ENCODE results near the gene ACSM3.

ACSM3 gene

DNA sequence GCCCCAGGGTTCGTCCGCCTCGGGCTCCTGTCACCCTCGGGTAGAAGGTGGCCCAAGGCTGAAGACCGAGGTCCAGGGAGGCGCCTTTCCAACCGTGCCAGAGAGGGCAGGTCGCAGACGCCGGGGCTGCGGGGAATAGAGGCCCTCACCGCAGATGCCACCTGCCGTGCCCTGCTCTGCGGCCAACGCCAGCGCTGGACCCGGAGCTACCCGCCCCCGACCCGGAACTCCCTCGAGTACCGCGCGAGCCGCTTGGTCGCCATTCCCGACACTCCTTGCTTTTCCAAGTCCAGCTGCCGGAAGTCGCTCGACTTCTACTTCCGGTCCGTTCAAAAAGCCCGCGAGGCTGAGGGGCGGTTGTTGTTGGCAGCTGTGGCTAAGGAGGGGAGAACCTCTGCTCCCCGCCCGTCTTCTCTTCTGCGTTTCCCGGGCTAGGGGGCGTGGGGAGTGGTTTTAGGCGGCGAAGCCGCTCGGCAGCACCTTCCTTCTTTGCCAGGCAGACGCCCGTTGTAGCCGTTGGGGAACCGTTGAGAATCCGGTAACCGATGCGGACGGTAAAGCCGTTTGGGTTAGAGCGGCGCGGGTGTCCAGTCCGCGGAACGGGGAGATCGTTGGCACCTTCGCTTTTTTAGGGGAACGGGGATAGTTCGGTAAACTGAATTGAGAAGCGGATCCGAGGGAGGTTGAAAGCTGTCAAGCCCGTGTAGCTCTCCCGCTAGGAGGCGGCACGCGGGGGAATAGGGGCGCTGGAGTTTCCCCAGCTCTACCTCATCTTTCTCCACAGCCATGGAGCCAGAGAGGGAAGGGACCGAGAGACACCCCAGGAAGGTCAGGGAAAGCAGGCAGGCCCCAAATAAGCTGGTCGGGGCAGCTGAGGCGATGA, 42.6 kb downstream of the ACSM3 start, which contains the start of the genes ERI2 and REXO5:
TSS of gene ERI2 (minus strand) at position 305 of the 883 bp plus-strand sequence. CDS start at position 263, 42 bp downstream.
TSS of gene REXO5 (plus strand) at position 360 of the 883 bp plus-strand sequence. CDS start at position 787, 427 bp downstream.
- DNase-seq, result peak; percentile 34 to 52 (median 43)

DNA sequence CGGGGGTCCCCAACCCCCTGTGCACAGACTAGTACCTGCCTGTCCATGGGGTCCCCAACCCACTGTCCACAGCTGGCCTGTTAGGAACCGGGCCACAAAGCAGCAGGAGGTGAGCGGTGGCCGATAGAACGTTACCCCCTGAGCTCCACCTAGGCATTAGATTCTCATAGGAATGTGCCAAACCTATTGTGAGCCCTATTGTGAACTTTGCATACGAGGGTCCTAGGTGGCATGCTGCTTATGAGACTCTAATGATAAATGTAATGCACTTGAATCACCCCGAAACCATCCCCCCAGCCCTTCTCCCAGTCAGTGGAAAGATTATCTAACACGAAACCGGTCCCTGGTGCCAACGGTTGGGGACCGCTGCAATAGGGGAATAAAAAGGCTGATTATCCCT, 44.0 kb downstream of the ACSM3 start:
- DNase-seq, result no peak

GRCh38 chr16:20811889-20812439, 48.1 kb downstream of the ACSM3 start:
- no peak for DNase-seq

DNA sequence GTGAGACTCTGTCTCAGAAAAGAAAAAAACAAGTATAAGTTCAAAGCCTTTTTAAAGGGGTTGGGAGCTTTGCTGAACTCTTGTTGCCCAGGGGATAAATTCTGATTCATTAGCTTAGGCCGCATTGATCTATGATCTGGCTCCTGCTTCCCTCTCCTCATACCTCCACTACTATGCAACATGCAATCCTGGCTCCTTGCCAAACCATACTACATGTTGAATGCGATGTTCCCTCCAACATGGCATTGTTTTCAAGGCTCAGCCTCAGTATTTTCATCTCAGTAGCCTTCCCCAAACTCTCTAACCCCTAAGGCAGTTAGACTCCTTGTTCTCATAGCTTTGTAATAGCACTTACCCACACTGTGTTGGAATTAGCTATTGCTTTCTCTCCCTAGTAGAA, 48.7 kb downstream of the ACSM3 start:
- DNase-seq, result no peak

- DNase-seq, result no peak
Measured at GRCh38 chr16:20814784-20815183, 51.0 kb downstream of the ACSM3 start.

DNA sequence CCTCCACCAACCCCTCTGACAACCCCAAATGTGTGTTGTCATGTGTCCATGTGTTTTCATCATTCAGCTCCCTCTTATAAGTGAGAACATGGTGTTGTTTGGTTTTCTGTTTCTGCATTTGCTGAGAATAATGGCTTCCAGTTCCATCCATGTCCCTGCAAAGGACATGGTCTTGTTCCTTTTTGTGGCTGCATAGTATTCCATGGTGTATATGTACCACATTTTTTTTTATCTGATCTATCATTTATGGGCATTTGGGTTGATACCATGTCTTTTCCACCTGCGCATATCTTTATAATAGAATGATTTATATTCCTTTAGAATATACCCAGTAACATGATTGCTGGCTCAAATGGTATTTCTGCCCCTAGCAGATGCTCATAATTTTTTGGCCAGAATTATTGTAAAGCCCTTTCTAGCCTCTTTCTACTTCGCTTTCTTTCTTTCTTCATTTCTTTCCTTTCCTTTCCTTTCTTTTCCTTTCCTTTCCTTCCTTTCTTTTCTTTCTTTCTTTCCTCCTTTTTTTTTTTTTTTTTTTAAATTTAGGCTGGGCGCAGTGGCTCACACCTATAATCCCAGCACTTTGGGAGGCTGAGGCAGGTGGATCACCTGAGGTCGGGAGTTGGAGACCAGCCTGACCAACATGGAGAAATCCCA, 55.2 kb downstream of the ACSM3 start:
- DNase-seq, result no peak

GRCh38 chr16:20821682-20822081, 57.9 kb downstream of the ACSM3 start:
- DNase-seq, result no peak

DNA sequence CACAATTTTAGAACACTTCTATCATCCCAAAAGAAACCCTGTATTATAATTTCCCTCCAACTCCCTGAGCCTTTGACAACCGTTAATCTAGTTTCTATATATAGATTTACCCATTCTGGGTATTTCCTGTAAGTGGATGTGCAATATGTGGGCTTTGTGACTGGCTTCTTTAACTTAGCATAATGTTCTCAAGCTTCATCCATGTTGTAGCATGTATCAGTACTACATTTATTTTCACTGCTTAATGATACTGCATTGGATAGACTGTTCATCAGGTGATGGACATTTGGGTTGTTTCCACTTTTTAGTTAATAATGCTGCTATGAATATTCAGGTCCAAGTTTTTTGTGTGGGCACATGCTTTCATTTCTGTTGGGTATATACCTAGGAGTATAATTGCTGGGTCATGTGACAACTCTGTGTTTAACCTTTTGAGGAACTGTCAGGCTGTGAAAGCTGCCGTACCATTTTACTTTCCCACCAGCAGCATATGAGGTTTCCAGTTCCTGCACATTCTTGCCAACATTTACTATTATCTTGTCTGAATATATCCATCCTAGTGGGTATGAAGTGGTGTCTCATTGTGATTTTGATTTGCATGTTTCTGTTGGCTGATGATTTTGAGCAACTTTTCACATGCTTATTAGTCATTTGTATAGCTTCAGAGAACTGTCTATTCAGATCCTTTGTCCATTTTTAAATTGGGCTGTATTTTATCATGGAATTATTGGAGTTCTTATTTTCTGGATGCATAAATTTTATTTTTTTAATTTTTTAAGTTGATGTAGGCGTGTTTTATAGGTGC, 58.9 kb downstream of the ACSM3 start:
- no peak for DNase-seq

DNA sequence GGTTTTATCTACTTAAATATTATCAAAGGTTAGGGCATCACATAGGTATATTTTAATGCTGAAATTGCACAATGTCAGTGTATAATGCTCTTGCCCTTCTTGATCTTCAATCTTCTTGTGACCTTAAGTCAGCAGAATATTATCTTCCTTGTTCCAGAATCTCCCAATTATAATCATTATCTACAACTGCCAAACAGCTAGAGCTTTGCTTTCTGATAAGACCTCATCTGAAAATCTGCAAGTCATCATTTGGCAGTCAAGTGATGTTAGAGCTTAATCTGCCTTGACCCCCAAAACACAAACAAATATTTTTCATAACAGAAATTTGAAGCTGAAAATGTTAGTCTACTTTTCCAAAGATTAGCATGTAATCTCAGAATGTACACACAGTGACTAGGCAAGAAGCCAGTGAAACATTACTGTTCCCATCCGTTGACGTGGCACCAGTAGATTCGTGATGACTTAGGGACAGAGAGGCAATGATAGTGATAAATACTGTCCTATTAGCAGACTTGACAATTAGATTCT, 62.3 kb downstream of the ACSM3 start:
- no peak for DNase-seq

GRCh38 chr16:20829536-20829935, 65.7 kb downstream of the ACSM3 start:
- no peak for DNase-seq

- DNase-seq, result no peak
Measured at GRCh38 chr16:20830372-20830771, 66.6 kb downstream of the ACSM3 start.

- no peak for DNase-seq
Measured at GRCh38 chr16:20833086-20833485, 69.3 kb downstream of the ACSM3 start.

DNA sequence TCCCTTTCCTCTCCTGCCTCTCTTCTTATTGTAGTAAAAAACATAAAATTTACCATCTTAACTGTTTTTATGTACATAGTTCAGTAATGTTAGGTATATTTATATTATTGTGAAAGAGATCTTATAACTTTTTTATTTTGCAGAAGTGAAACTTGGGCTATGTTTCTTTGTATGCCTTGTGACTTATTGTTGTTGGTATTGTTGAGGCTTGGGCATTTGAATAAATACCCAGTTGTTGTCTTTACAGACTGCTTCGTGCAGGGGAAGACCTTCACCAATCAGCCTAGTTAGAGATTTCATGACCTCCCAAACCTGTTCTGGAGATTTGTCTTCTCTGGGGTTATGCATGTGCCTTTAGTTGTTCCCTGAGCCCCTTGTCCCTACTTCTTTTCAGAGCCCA, 74.4 kb downstream of the ACSM3 start:
- DNase-seq, result no peak

DNA sequence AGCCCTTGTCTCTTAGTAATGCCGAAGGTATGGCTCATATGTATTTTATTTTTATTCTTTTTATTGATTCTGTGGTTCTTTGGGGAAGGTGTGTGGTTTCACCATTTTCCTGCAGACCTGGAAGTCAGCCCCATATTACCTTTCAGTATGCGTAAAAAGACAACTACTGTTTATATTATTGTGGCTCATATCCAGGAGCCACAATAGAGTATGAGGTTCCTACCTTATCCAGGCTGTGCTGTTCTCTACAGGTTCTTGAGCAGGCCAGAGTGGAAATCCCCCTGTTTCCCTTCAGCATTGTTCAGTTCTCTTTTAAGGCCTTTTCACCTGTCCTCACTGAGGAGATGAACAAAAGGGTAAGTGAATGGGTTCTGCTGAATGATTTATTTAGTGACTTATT, 75.7 kb downstream of the ACSM3 start:
- no peak for DNase-seq

- no peak for DNase-seq
Measured at GRCh38 chr16:20844054-20844453, 80.2 kb downstream of the ACSM3 start.

DNA sequence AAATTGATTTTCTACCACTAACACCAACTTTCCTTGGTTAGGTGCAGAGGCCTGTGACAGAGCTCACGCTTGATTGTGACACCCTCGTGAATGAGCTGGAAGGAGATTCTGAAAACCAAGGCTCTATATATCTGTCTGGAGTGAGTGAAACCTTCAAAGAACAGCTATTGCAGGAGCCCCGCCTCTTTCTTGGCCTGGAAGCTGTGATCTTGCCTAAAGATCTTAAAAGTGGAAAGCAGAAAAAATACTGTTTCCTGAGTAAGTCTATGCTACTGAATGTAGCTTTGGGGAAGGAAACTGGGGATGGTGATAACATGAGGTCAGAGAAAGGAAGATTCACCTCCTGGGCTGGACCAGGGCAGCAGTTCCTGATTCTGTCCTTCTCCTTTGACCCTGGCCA, 80.8 kb downstream of the ACSM3 start:
- no peak for DNase-seq

GRCh38 chr16:20846030-20846429, 82.2 kb downstream of the ACSM3 start:
- DNase-seq, result no peak

DNA sequence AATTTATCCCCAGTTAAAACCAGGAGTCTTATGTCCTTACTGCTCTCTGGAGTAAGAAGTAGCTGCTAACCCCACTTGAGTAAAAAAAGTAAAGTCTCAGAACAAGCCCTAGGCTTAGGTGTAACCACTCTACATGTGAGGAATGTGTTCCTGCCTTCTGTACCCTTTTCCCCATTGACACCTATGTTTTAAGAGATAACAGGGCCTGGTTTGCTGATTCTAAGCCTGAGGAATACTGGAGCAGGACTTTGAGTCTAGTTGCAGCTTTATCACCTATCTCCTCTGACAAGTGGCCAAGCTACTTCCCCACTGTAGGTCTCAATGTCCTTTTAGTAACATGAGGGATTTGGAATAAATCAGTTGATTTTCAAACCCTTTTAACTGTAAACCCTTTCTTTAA, 82.7 kb downstream of the ACSM3 start:
- DNase-seq, result no peak

Measured in activated naive CD4-positive, alpha-beta T cell (primary cell).